HUES64 (cell line): ENCODE measurements around the gene PARD3B.

Source experiments
- H3K27ac ChIP-seq: 2 replicates; pipeline ENCODE4 v1.7.0; 2013; ENCODE audit warnings: low read depth, low read length, inconsistent platforms
- H3K27me3 ChIP-seq: 2 replicates; pipeline ENCODE4 v1.6.1; 2013; ENCODE audit warnings: mild to moderate bottlenecking, low read length; ENCODE audit not compliant: insufficient read depth
- H3K36me3 ChIP-seq: 2 replicates; pipeline ENCODE4 v1.6.1; 2013; ENCODE audit warnings: mild to moderate bottlenecking, low read length; ENCODE audit not compliant: insufficient read depth
- H3K4me1 ChIP-seq: 2 replicates; pipeline ENCODE4 v1.6.1; 2013; ENCODE audit warnings: mild to moderate bottlenecking, low read length, moderate library complexity; ENCODE audit not compliant: insufficient read depth
- H3K4me3 ChIP-seq: 2 replicates; pipeline ENCODE4 v1.5.1; 2013; ENCODE audit warnings: mild to moderate bottlenecking, low read length, moderate library complexity
- H3K9ac ChIP-seq: 2 replicates; pipeline ENCODE4 v1.6.1; 2013; ENCODE audit warnings: mild to moderate bottlenecking, low read depth, low read length
- H3K9me3 ChIP-seq: 2 replicates; pipeline ENCODE4 v1.6.1; 2013; ENCODE audit warnings: low read depth, low read length; ENCODE audit not compliant: insufficient read depth
- WGBS: fragments of 150-250, 120-280 bp; methylation state at CpG from one replicate; pipeline ENCODE4 v1.1.7; 2013; ENCODE audit warnings: missing lambda C conversion rate; 5-methylcytosine and 5-hydroxymethylcytosine counted together

Gene PARD3B

DNA sequence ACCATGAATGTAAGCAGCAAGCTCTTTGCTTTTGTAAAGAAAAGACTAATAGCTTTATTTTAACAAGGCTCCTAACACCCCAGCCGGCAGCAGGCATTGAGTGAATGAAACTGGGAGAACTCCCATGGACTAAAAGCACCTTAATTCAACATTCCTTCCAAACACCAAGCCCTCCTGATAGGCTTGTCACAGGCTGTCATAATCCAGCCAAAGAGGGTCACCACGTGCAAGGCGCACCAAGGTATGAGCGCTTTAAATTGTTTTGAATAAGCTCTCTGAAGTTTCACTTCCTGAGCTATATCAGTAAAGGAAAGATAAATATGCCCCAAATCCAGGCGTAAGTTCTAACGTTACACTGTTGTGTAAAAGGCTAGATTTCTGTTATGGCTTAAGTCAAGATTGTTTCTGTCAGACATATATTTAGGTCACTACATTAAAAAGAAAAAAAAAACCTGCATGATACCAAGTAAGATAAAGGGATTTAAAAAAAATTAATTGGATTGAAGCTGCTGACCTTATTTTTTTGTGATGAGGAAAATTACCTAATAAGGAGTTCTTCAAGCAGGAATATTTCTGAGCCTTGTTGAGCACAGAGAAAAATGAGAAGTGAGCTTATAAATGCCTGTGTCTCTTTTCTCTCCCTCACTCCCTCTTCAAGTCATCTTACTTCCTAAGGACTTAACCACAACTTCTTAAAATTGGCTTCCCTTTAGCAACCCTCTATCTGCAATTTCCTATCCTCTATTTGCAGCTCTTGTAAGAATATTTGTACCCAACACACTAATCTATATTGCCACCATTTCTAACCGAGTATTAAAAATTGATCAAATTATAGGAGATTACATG, 1000.9 kb downstream of the PARD3B start:
- WGBS: 75% methylated on average over 6 of the region's 7 CpGs
- Histone ChIP-seq H3K9ac (no peak overlapping the region), H3K9me3 (no peaks in the 10 kb centered on the region), H3K27me3 (no peaks in the 10 kb centered on the region), H3K4me1 (peaks cover 7% of the 10 kb centered on the region; the same call in 1 of the 2 replicates), H3K36me3 (no peaks in the 10 kb centered on the region), H3K4me3 (no peak overlapping the region), H3K27ac (no peak overlapping the region)

DNA sequence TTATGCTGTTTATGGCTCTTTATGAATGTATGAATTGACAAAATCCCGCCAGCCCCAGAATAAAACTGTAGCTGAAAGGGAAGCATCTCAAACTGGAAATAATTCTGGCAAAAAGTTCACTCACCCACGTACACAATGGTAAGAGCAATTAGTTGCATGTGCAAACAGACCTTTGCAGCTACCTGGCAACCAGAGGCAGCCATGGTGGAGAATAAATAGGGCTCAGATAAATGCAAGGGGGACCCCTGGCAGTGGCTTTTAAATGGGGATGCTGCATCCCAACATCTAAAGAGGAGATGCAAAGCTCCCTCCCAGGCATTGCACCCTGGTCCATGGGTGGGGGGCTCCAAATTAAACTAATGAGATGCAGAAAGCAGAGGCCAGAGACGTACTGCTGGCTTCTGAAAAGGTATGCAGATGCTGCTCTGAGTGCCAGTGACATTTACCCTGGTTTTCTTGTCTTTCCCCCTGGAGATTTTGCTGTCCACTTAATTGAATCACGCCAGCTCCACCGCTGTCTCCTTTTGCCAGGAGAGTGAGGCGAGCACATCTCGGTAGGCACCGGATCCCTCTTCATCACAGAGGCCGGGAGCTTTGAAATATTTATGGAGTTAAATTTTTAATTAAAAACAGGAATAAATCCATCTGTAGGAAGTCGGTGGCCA, 1010.4 kb downstream of the PARD3B start:
- Histone ChIP-seq H3K4me3 (no peak overlapping the region), H3K27me3 (no peaks in the 10 kb centered on the region), H3K9me3 (no peaks in the 10 kb centered on the region), H3K4me1 (peaks cover 19% of the 10 kb centered on the region), H3K27ac (no peak overlapping the region), H3K9ac (no peak overlapping the region), H3K36me3 (no peaks in the 10 kb centered on the region)
- 78% methylated on average over 10 of the region's 10 CpGs for WGBS

DNA sequence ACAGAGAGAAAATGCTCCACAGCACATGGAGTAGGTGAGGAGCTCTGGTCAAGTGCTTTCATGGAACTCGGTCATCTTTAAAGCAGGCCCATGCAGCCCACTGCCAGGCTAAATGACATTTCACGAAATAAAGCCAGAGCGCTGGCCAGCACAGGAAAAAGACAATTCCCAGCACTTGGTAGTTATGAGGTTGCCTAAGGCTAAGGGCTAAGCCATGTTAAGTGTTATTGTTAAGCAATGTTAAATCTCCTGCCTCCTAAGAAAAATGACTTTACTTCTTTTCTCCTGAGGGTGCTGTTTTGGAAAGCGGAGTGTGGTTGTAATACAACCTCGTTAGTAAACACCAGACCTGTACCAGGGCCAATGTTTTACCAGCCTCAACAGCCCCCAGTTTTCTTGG, 1011.1 kb downstream of the PARD3B start:
- 79% methylated on average over 5 of the region's 5 CpGs for WGBS

DNA sequence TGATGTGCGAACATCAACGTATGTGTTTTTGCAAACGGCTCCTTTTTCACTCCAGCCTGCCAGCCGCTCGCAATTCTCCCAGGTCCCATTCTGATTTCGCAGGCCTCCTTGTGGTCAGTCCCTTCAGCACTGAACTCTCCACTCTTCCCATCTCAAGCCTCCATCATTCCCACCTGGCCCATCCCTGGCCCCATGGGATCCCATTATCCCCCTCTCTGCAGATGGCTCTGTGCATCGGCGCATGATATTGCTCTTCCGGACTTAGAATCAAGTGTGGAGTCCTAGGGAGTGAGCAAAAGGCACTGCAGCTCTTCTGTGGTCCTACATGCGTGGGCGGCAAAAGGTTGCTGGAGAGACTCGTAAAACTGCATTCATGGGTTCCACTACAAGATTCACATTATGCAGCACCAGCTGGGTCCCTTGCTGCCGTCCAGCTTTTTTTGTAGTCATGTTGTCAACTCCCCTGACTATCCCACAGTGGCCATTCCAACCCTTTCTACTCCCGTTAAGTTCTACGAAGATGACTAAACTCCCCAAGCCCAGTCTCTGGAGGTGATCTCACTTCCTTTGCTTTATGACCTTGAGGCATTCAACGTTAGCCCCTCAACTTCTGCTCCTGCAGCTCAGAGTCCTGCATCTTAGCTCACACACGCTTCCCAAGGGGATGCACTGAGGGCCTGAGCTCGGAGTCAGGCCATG, 1011.7 kb downstream of the PARD3B start:
- no peaks in the 10 kb centered on the region for H3K36me3 ChIP-seq
- no peak overlapping the region for H3K9ac ChIP-seq
- no peaks in the 10 kb centered on the region for H3K9me3 ChIP-seq
- H3K27me3 ChIP-seq: no peaks in the 10 kb centered on the region
- 76% methylated on average over 18 of the region's 18 CpGs for WGBS
- H3K4me3 ChIP-seq: no peak overlapping the region
- no peak overlapping the region for H3K27ac ChIP-seq
- peaks cover 19% of the 10 kb centered on the region for H3K4me1 ChIP-seq

More for the DNA sequence above, 1011.1 kb downstream of the PARD3B start:
- no peaks in the 10 kb centered on the region for H3K27me3 ChIP-seq
- H3K4me1 ChIP-seq: peaks cover 19% of the 10 kb centered on the region
- no peak overlapping the region for H3K4me3 ChIP-seq
- no peaks in the 10 kb centered on the region for H3K9me3 ChIP-seq
- H3K9ac ChIP-seq: no peak overlapping the region
- no peaks in the 10 kb centered on the region for H3K36me3 ChIP-seq
- H3K27ac ChIP-seq: 0 out of 2 replicates have a peak overlapping the region, but pooled peaks have one; percentile 17

DNA sequence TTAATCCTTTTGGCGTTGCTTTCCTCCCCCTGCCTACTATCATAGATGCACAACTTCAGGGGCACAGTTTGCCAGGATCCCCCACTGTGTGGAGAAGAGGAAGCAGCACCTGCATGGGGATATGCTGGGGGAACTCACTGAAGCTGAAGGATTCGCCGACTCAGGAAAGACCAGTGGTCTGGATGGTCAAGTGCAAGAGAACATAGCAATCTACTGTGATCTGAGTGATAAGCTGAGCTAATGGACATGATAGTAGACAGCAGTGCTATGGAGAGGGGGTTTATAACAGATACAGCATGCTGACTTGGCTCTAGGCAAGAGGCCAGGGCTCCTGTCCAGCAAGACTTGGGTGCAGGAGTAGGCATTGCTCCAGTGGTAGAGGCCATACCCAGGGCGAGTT, 1012.6 kb downstream of the PARD3B start:
- Histone ChIP-seq H3K36me3 (no peaks in the 10 kb centered on the region), H3K9ac (no peak overlapping the region), H3K27ac (no peak overlapping the region), H3K9me3 (no peaks in the 10 kb centered on the region), H3K27me3 (no peaks in the 10 kb centered on the region), H3K4me1 (peaks cover 19% of the 10 kb centered on the region), H3K4me3 (no peak overlapping the region)
- WGBS: 91% methylated on average over 4 of the region's 4 CpGs

DNA sequence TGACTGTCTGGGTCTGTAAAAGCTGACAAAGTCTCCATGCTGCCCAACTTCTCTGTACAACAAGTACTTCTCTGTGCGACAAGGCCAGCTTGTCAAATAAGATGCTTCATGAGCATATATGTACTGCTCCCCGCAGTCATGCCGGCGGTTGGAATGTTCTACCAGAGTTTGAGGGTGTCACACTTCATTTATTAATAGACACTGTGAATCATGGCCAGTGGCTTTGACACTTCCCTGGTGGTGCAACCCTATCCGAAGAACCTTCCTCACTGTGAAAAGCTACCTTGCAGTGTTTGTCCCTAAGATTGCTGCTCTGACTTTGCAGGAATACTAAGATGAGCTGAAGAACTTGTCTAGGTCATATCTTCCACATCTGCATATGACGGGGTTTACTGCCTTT, 1016.2 kb downstream of the PARD3B start:
- no peaks in the 10 kb centered on the region for H3K36me3 ChIP-seq
- H3K27me3 ChIP-seq: no peaks in the 10 kb centered on the region
- no peak overlapping the region for H3K4me3 ChIP-seq
- peaks cover 8% of the 10 kb centered on the region for H3K4me1 ChIP-seq
- WGBS: 95% methylated on average over 6 of the region's 6 CpGs
- no peaks in the 10 kb centered on the region for H3K9me3 ChIP-seq
- H3K27ac ChIP-seq: no peak overlapping the region
- H3K9ac ChIP-seq: no peak overlapping the region

DNA sequence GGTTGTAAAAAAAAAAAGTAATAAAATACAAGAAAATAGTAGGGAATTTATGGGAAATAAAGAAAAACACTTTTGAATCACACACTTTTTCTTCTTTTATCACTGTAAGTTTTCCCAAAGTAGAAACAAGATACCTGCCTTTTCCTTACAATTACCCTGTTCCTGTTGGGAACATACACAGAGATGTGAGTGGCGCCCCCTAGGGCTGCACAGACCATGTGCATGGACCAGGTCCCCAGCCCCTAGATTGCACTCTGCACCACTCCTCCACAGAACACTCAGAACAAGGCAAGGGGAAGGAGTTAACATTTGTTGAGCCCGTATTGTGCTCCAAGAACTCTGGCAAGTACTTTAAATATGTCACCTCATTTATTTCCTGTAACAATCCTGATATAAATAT, 1018.4 kb downstream of the PARD3B start:
- Histone ChIP-seq H3K27ac (no peak overlapping the region), H3K9me3 (no peaks in the 10 kb centered on the region), H3K4me3 (no peak overlapping the region), H3K36me3 (no peaks in the 10 kb centered on the region), H3K27me3 (no peaks in the 10 kb centered on the region), H3K9ac (no peak overlapping the region), H3K4me1 (no peaks in the 10 kb centered on the region)
- WGBS: 43% methylated on average over 2 of the region's 2 CpGs

DNA sequence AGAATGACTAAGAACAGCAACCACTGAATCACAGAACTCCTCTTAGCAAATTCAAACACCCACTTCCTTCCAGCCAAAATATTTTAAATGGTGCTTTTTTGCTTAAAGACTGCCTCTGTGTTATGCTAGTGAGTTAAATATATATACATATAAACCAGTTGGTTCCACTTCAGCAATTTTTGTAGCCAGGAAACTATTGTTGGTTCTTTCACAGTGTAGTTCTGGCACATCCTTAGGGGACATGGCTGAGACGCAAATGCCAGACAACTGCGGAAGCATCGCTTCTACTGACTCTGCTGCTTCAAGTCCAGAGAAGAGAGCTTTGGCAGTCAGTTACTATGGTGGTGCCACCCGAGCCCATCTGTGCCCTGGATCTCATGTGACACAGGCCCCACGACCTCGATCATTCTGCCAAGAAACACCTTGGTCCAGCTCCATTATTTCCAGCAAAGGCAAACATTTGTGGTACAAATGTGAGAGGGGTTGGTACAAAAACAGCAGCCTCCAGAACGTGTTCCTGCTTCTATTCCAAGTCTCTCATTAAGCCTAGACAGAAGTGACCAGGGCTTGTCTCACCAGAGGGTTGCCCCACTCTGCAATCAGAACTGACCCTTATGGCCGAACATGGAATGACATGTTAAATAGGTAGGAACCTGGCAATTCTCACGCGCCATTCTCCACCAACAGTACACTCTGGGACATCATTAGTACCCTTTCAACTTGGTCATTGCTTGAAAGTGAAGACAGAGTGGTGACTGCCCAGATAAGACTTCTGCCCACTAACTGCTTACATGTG, 1019.3 kb downstream of the PARD3B start:
- WGBS: 94% methylated on average over 10 of the region's 10 CpGs
- H3K9me3 ChIP-seq: no peaks in the 10 kb centered on the region
- no peak overlapping the region for H3K27ac ChIP-seq
- no peaks in the 10 kb centered on the region for H3K4me1 ChIP-seq
- H3K36me3 ChIP-seq: no peaks in the 10 kb centered on the region
- no peaks in the 10 kb centered on the region for H3K27me3 ChIP-seq
- H3K4me3 ChIP-seq: no peak overlapping the region
- H3K9ac ChIP-seq: no peak overlapping the region

DNA sequence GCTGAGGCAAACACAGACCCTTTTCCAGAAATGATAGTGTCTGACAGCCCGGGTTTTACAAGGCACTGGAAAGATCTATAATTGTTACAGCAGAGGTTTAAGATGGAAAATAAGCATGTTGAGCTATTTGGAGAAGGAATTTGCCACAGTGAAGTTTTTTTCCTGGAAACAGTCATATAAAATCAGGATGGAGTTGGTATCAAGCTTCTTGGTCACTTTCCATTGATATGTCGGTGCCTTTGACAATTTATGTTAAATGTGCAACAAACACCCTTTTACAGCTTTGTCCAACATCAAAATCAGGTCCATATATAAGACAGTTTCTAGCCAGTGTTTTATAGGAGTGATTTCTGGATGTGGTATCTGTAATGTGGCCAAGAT, 1019.9 kb downstream of the PARD3B start:
- WGBS: 89% methylated on average over 1 of the region's 2 CpGs
- H3K4me3 ChIP-seq: no peak overlapping the region

DNA sequence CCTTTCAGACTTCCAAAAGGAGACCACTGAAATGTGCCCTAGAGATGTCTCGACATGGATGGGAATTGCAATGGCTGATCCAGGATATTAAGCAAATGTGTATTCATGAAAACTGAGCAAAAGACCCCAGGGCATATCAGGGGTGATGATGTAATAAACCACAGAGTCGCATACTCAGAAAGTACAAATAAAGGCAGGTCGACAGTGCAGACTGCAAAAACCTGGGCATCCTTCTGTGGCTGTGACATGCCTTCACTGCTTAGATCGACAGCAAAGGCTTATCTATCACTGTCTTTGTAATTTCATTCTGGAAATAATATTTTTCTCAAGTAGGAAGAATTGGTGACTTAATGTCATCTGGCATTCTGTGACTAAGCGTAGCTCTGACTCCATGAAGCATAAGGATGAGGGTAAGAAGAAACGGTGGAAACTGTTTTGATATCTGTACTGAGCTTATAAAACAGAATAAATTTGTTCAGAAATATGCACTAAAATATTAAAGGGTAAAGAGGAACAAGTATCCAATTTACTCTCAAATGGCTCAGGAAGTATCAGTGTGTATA, 1021.4 kb downstream of the PARD3B start:
- Histone ChIP-seq H3K36me3 (no peaks in the 10 kb centered on the region), H3K27me3 (no peaks in the 10 kb centered on the region), H3K4me1 (no peaks in the 10 kb centered on the region), H3K4me3 (no peak overlapping the region), H3K9ac (no peak overlapping the region), H3K27ac (no peak overlapping the region), H3K9me3 (no peaks in the 10 kb centered on the region)
- 77% methylated on average over 6 of the region's 6 CpGs for WGBS

More for the DNA sequence above, 1019.9 kb downstream of the PARD3B start:
- Histone ChIP-seq H3K9me3 (no peaks in the 10 kb centered on the region), H3K27ac (no peak overlapping the region), H3K4me1 (no peaks in the 10 kb centered on the region), H3K9ac (no peak overlapping the region), H3K36me3 (no peaks in the 10 kb centered on the region), H3K27me3 (no peaks in the 10 kb centered on the region)
